MM.1S (cell line): ENCODE measurements around the gene SLC9B1.
A peak's percentile ranks its signal among the peaks of the same experiment; 100 is the strongest.

Experiments used
- DNase-seq: peaks from one replicate; pipeline ENCODE4 v3.0.0-alpha.2; 2015
- H2AFZ ChIP-seq: fragments of 300-600 bp; sonication (generic); 2 replicates; pipeline ENCODE4 v1.6.0; 2016; ENCODE audit warnings: antibody characterized with exemption, low read length
- H3F3A ChIP-seq: fragments of 300-600 bp; sonication (generic); 2 replicates; pipeline ENCODE4 v1.6.1; 2016; ENCODE audit warnings: mild to moderate bottlenecking, antibody characterized with exemption, low read length, moderate library complexity, mixed read lengths; ENCODE audit not compliant: insufficient read depth
- H3K27ac ChIP-seq: fragments of 300-600 bp; sonication (generic); 2 replicates; pipeline ENCODE4 v1.5.1; 2016; ENCODE audit warnings: mild to moderate bottlenecking, low read length
- H3K27me3 ChIP-seq: fragments of 300-600 bp; sonication (generic); replicated peaks from 2 replicates; pipeline ENCODE4 v1.6.0; 2016; ENCODE audit warnings: low read length; ENCODE audit not compliant: insufficient read depth
- H3K36me3 ChIP-seq: fragments of 300-600 bp; sonication (generic); replicated peaks from 2 replicates; pipeline ENCODE4 v1.6.1; 2016; ENCODE audit warnings: mild to moderate bottlenecking, low read length, mixed read lengths; ENCODE audit not compliant: insufficient read depth
- H3K4me1 ChIP-seq: fragments of 300-600 bp; sonication (generic); 2 replicates; pipeline ENCODE4 v1.6.1; 2016; ENCODE audit warnings: low read length, mixed read lengths
- H3K4me2 ChIP-seq: fragments of 300-600 bp; sonication (generic); 2 replicates; pipeline ENCODE4 v1.6.0; 2016; ENCODE audit warnings: low read depth, low read length
- H3K4me3 ChIP-seq: fragments of 300-600 bp; sonication (generic); 2 replicates; pipeline ENCODE4 v1.5.1; 2016; ENCODE audit warnings: low read length, mixed read lengths
- H3K79me2 ChIP-seq: fragments of 300-600 bp; sonication (generic); 2 replicates; pipeline ENCODE4 v1.6.1; 2016; ENCODE audit warnings: mixed run types, low read length, mixed read lengths
- H3K9ac ChIP-seq: fragments of 300-600 bp; sonication (generic); 2 replicates; pipeline ENCODE4 v1.6.1; 2016; ENCODE audit warnings: low read length, mixed read lengths
- H3K9me2 ChIP-seq: fragments of 300-600 bp; sonication (generic); replicated peaks from 2 replicates; pipeline ENCODE4 v1.6.1; 2016; ENCODE audit warnings: mild to moderate bottlenecking, low read length, mixed read lengths; ENCODE audit not compliant: insufficient read depth
- H3K9me3 ChIP-seq: fragments of 300-600 bp; sonication (generic); replicated peaks from 2 replicates; pipeline ENCODE4 v1.6.1; 2016; ENCODE audit warnings: mild to moderate bottlenecking, low read length, mixed read lengths; ENCODE audit not compliant: insufficient read depth
- H4K20me1 ChIP-seq: fragments of 300-600 bp; sonication (generic); 2 replicates; pipeline ENCODE4 v1.6.1; 2016; ENCODE audit warnings: mild to moderate bottlenecking, low read length, moderate library complexity, mixed read lengths; ENCODE audit not compliant: insufficient read depth
- CTCF ChIP-seq: fragments of 300-600 bp; sonication (generic); IDR thresholded peaks from 2 replicates; pipeline ENCODE4 v1.5.1; 2016; ENCODE audit warnings: antibody characterized with exemption, low read length, mixed read lengths
- EZH2 ChIP-seq: fragments of 300-600 bp; sonication (generic); optimal IDR thresholded peaks from 2 replicates; pipeline ENCODE3; 2017; ENCODE audit warnings: low read depth, mild to moderate bottlenecking, antibody characterized with exemption, low read length, mixed read lengths
- EZH2phosphoT487 ChIP-seq: fragments of 300-600 bp; sonication (generic); IDR thresholded peaks from 2 replicates; pipeline ENCODE4 v1.6.1; 2018; ENCODE audit warnings: antibody characterized with exemption, low read length

The SLC9B1 gene

GRCh38 chr4:103019308-103020124, at the start of gene SLC9B1:
Gene SLC9B1 (minus strand): TSS chr4:103019705. CDS start chr4:102991711, 27,994 bp downstream.
- Histone ChIP-seq H3K9ac (peak within 1 kb of the TSS; percentile 87), H3K4me1 (peaks cover 13% of the 10 kb centered on the region; the same call in 1 of the 2 replicates), H3K4me3 (peak within 1 kb of the TSS; percentile 87), H3K27me3 (no peaks in the 10 kb centered on the region), H3K36me3 (no peaks in the 10 kb centered on the region), H4K20me1 (no peaks in the 10 kb centered on the region), H3K9me2 (no peaks in the 10 kb centered on the region), H3K4me2 (peak within 1 kb of the TSS; percentile 94), H3F3A (peaks cover 13% of the 10 kb centered on the region), H3K9me3 (no peaks in the 10 kb centered on the region), H2AFZ (peak within 1 kb of the TSS; percentile 99), H3K27ac (peak within 1 kb of the TSS; percentile 74), H3K79me2 (no peaks in the 10 kb centered on the region)
- TF ChIP-seq CTCF (no peak), EZH2 (no peak), EZH2phosphoT487 (no peak)
- DNase-seq: peak; percentile 94

- Histone ChIP-seq H3K9me3 (no peaks in the 10 kb centered on the region), H3K4me1 (0 out of 2 replicates have a peak, but pooled peaks cover 5% of the 10 kb centered on the region), H3K27ac (no peak overlapping the region), H3K9ac (no peak overlapping the region), H3K9me2 (no peaks in the 10 kb centered on the region), H4K20me1 (no peaks in the 10 kb centered on the region; the same call in 1 of the 2 replicates), H3K4me3 (no peak overlapping the region), H3K27me3 (no peaks in the 10 kb centered on the region), H3K4me2 (no peak overlapping the region), H3K79me2 (peaks cover 36% of the 10 kb centered on the region), H2AFZ (no peak overlapping the region), H3F3A (no peaks in the 10 kb centered on the region), H3K36me3 (0 out of 2 replicates have a peak, but pooled peaks cover 5% of the 10 kb centered on the region)
- TF ChIP-seq EZH2phosphoT487 (no peak), EZH2 (no peak), CTCF (no peak)
- no peak for DNase-seq
Observed at GRCh38 chr4:103067841-103068547, 48.5 kb upstream of the SLC9B1 start.

GRCh38 chr4:103060453-103061148, 41.1 kb upstream of the SLC9B1 start:
- H3K9me2 ChIP-seq: no peaks in the 10 kb centered on the region
- no peaks in the 10 kb centered on the region; the same call in 1 of the 2 replicates for H4K20me1 ChIP-seq
- no peaks in the 10 kb centered on the region for H3F3A ChIP-seq
- 0 out of 2 replicates have a peak, but pooled peaks cover 2% of the 10 kb centered on the region for H3K36me3 ChIP-seq
- H3K4me3 ChIP-seq: no peak overlapping the region
- no peak overlapping the region for H3K4me2 ChIP-seq
- TF ChIP-seq EZH2phosphoT487 (no peak), EZH2 (no peak), CTCF (no peak)
- H3K9ac ChIP-seq: no peak overlapping the region
- no peaks in the 10 kb centered on the region for H3K4me1 ChIP-seq
- H3K79me2 ChIP-seq: no peaks in the 10 kb centered on the region
- no peaks in the 10 kb centered on the region for H3K9me3 ChIP-seq
- H3K27ac ChIP-seq: no peak overlapping the region
- no peak overlapping the region for H2AFZ ChIP-seq
- no peaks in the 10 kb centered on the region for H3K27me3 ChIP-seq
- DNase-seq: no peak
